Fibroblast of lung (primary cell): Measurements from ENCODE around the gene RHD.

Source experiments
- CTCF ChIP-seq, 2 donors: IDR thresholded peaks in 1 of 2; conservative IDR thresholded peaks in 1 of 2; 1 replicate in 1 of 2; 2 replicates in 1 of 2; pipeline ENCODE4 v1.5.1; 2011 to 2012; ENCODE audit warnings: low read length in 2 of 2, control low read depth in 1 of 2, inconsistent platforms in 1 of 2, low read depth in 1 of 2, mild to moderate bottlenecking in 1 of 2
- EZH2 ChIP-seq: IDR thresholded peaks from 2 replicates; pipeline ENCODE4 v1.5.1; 2012; ENCODE audit warnings: low read length, control low read depth, mild to moderate bottlenecking; ENCODE audit errors: missing control alignments

GRCh38 chr1:25232027-25232865 is 40.1 kb upstream of the RHD start, which contains the start of gene SYF2:
- TF ChIP-seq CTCF (conservative IDR thresholded peaks at IDR 0.05 in 1 of 2, IDR thresholded peaks at IDR 0.05 in 1 of 2; ENCODE audit: low read depth in 1 of 2, low read length in 2 of 2), result no peak
- no peak for TF ChIP-seq EZH2
